Immature natural killer cell (primary cell): ENCODE data around the gene PPP2R2D. TPM values are rescaled to one million over a fixed set of nuclear protein-coding genes. Genes with fewer than 3 reads are reported as not detected.

ENCODE experiments used
- DNase-seq, 3 donors: peaks; one replicate each; pipeline ENCODE4 v3.0.0; 2022; ENCODE audit warnings: mixed read lengths in 1 of 3
- H3K27ac Mint-ChIP-seq, 6 donors: one replicate each; pipeline ENCODE4 v1.8.0; 2020; ENCODE audit warnings: mixed read lengths in 6 of 6, mild to moderate bottlenecking in 5 of 6, inconsistent platforms in 4 of 6, moderate library complexity in 3 of 6
- H3K27me3 Mint-ChIP-seq, 3 donors: one replicate each; pipeline ENCODE4 v1.8.0; 2020 to 2021; ENCODE audit warnings: low read depth in 3 of 3, mild to moderate bottlenecking in 3 of 3, mixed read lengths in 3 of 3, moderate library complexity in 3 of 3, inconsistent platforms in 1 of 3
- H3K36me3 Mint-ChIP-seq, 3 donors: one replicate each; pipeline ENCODE4 v1.8.0; 2020; ENCODE audit warnings: mixed read lengths in 3 of 3, inconsistent platforms in 2 of 3, mild to moderate bottlenecking in 2 of 3
- H3K4me1 Mint-ChIP-seq, 2 donors: one replicate each; pipeline ENCODE4 v1.8.0; 2020; ENCODE audit warnings: inconsistent platforms in 2 of 2, mild to moderate bottlenecking in 2 of 2, mixed read lengths in 2 of 2, moderate library complexity in 1 of 2
- H3K4me3 Mint-ChIP-seq, 5 donors: one replicate each; pipeline ENCODE4 v1.8.0; 2020; ENCODE audit warnings: mild to moderate bottlenecking in 5 of 5, mixed read lengths in 5 of 5, inconsistent platforms in 3 of 5, moderate library complexity in 3 of 5
- H3K9me3 Mint-ChIP-seq, 6 donors: one replicate each; pipeline ENCODE4 v1.8.0; 2020; ENCODE audit warnings: mild to moderate bottlenecking in 6 of 6, mixed read lengths in 6 of 6, inconsistent platforms in 4 of 6, moderate library complexity in 3 of 6
- polyA plus RNA-seq, 3 donors: library from polyadenylated mRNA; unstranded; fragments of 300-500 nt; fragmentation: Illumina TruSeq; gene quantifications; one replicate each; pipeline ENCODE4 v1.2.3, GENCODE V29; 2021

Gene PPP2R2D
- polyA plus RNA-seq, 3 donors from 2014 or later, result 24.7 to 33.4 (median 30.6) TPM

- peaks cover 7 to 18% (median 12%) of the 10 kb centered on the region in 3 donors for H3K36me3 Mint-ChIP-seq
- no peak for DNase-seq
- no peaks in the 10 kb centered on the region for H3K9me3 Mint-ChIP-seq
- peaks cover 0 to 2% (median 2%) of the 10 kb centered on the region in 3 donors for H3K27me3 Mint-ChIP-seq
- H3K4me3 Mint-ChIP-seq, result no peak overlapping the region
- H3K27ac Mint-ChIP-seq, result peak overlapping the region in 2 of 6 donors; percentile 9 to 64
- H3K4me1 Mint-ChIP-seq, result peaks cover 21 to 31% of the 10 kb centered on the region in 2 donors
These were observed 35.9 kb downstream of the PPP2R2D start for GRCh38 chr10:131936736-131937135.

- Mint-ChIP-seq H3K4me1 (peaks cover 16 to 31% of the 10 kb centered on the region in 2 donors), H3K27me3 (peaks cover 0 to 2% (median 2%) of the 10 kb centered on the region in 3 donors), H3K9me3 (no peaks in the 10 kb centered on the region), H3K27ac (no peak overlapping the region), H3K36me3 (peaks cover 7 to 18% (median 12%) of the 10 kb centered on the region in 3 donors), H3K4me3 (no peak overlapping the region)
- no peak for DNase-seq
These were observed 37.0 kb downstream of the PPP2R2D start for GRCh38 chr10:131937836-131938235.

GRCh38 chr10:131938681-131939080, 37.9 kb downstream of the PPP2R2D start:
- Mint-ChIP-seq H3K36me3 (peaks cover 7 to 18% (median 12%) of the 10 kb centered on the region in 3 donors), H3K4me1 (peaks cover 23 to 34% of the 10 kb centered on the region in 2 donors), H3K27me3 (peaks cover 0 to 2% (median 2%) of the 10 kb centered on the region in 3 donors), H3K9me3 (no peaks in the 10 kb centered on the region), H3K27ac (no peak overlapping the region), H3K4me3 (no peak overlapping the region)
- no peak for DNase-seq

- Mint-ChIP-seq H3K9me3 (no peaks in the 10 kb centered on the region), H3K36me3 (peaks cover 7 to 31% (median 24%) of the 10 kb centered on the region in 3 donors), H3K27ac (peak overlapping the region in 3 of 6 donors; percentile 44 to 71 (median 65)), H3K27me3 (peaks cover 0 to 2% (median 2%) of the 10 kb centered on the region in 3 donors), H3K4me3 (no peak overlapping the region), H3K4me1 (peaks cover 10 to 20% of the 10 kb centered on the region in 2 donors)
- DNase-seq, result no peak
These were observed 41.6 kb downstream of the PPP2R2D start for GRCh38 chr10:131942455-131942854.

- no peaks in the 10 kb centered on the region for H3K9me3 Mint-ChIP-seq
- peaks cover 10 to 20% of the 10 kb centered on the region in 2 donors for H3K4me1 Mint-ChIP-seq
- DNase-seq, result peak; percentile 11 to 32 (median 14)
- peaks cover 15 to 35% (median 27%) of the 10 kb centered on the region in 3 donors for H3K36me3 Mint-ChIP-seq
- H3K27me3 Mint-ChIP-seq, result peaks cover 0 to 4% (median 2%) of the 10 kb centered on the region in 3 donors
- no peak overlapping the region for H3K4me3 Mint-ChIP-seq
- H3K27ac Mint-ChIP-seq, result peak overlapping the region; percentile 24 to 65 (median 46)
These were observed 42.4 kb downstream of the PPP2R2D start for GRCh38 chr10:131943021-131943814.

GRCh38 chr10:131944412-131944811, 43.6 kb downstream of the PPP2R2D start:
- DNase-seq, result no peak
- no peak overlapping the region for H3K4me3 Mint-ChIP-seq
- peaks cover 0 to 4% (median 0%) of the 10 kb centered on the region in 3 donors for H3K27me3 Mint-ChIP-seq
- peaks cover 10 to 20% of the 10 kb centered on the region in 2 donors for H3K4me1 Mint-ChIP-seq
- H3K9me3 Mint-ChIP-seq, result no peaks in the 10 kb centered on the region
- peaks cover 16 to 32% (median 29%) of the 10 kb centered on the region in 3 donors for H3K36me3 Mint-ChIP-seq
- H3K27ac Mint-ChIP-seq, result no peak overlapping the region

GRCh38 chr10:131944976-131945695, 44.3 kb downstream of the PPP2R2D start:
- peak overlapping the region in 1 of 6 donors; percentile 55 for H3K27ac Mint-ChIP-seq

GRCh38 chr10:131946321-131946751, 45.5 kb downstream of the PPP2R2D start:
- Mint-ChIP-seq H3K27me3 (peaks cover 0 to 4% (median 0%) of the 10 kb centered on the region in 3 donors), H3K4me1 (peaks cover 10 to 20% of the 10 kb centered on the region in 2 donors), H3K4me3 (no peak overlapping the region), H3K27ac (no peak overlapping the region), H3K36me3 (peaks cover 9 to 29% (median 17%) of the 10 kb centered on the region in 3 donors), H3K9me3 (no peaks in the 10 kb centered on the region)
- no peak for DNase-seq

More at GRCh38 chr10:131944976-131945695, 44.3 kb downstream of the PPP2R2D start:
- H3K36me3 Mint-ChIP-seq, result peaks cover 15 to 31% (median 27%) of the 10 kb centered on the region in 3 donors
- DNase-seq, result no peak
- H3K4me3 Mint-ChIP-seq, result no peak overlapping the region
- no peaks in the 10 kb centered on the region for H3K9me3 Mint-ChIP-seq
- H3K4me1 Mint-ChIP-seq, result peaks cover 10 to 20% of the 10 kb centered on the region in 2 donors
- peaks cover 0 to 4% (median 0%) of the 10 kb centered on the region in 3 donors for H3K27me3 Mint-ChIP-seq

GRCh38 chr10:131946880-131947279, 46.1 kb downstream of the PPP2R2D start:
- peaks cover 10 to 20% of the 10 kb centered on the region in 2 donors for H3K4me1 Mint-ChIP-seq
- peaks cover 9 to 30% (median 17%) of the 10 kb centered on the region in 3 donors for H3K36me3 Mint-ChIP-seq
- H3K4me3 Mint-ChIP-seq, result no peak overlapping the region
- no peak overlapping the region for H3K27ac Mint-ChIP-seq
- H3K9me3 Mint-ChIP-seq, result no peaks in the 10 kb centered on the region
- H3K27me3 Mint-ChIP-seq, result peaks cover 0 to 4% (median 0%) of the 10 kb centered on the region in 3 donors
- no peak for DNase-seq

- H3K4me1 Mint-ChIP-seq, result peaks cover 8 to 13% of the 10 kb centered on the region in 2 donors
- H3K27me3 Mint-ChIP-seq, result peaks cover 0 to 4% (median 0%) of the 10 kb centered on the region in 3 donors
- H3K9me3 Mint-ChIP-seq, result no peaks in the 10 kb centered on the region
- H3K36me3 Mint-ChIP-seq, result peaks cover 9 to 30% (median 17%) of the 10 kb centered on the region in 3 donors
- no peak for DNase-seq
- H3K27ac Mint-ChIP-seq, result no peak overlapping the region
- no peak overlapping the region for H3K4me3 Mint-ChIP-seq
These were observed 47.0 kb downstream of the PPP2R2D start for GRCh38 chr10:131947631-131948347.

- no peaks in the 10 kb centered on the region for H3K9me3 Mint-ChIP-seq
- DNase-seq, result no peak
- H3K4me3 Mint-ChIP-seq, result no peak overlapping the region
- peaks cover 9 to 30% (median 17%) of the 10 kb centered on the region in 3 donors for H3K36me3 Mint-ChIP-seq
- H3K4me1 Mint-ChIP-seq, result peaks cover 2 to 6% of the 10 kb centered on the region in 2 donors
- no peak overlapping the region for H3K27ac Mint-ChIP-seq
- H3K27me3 Mint-ChIP-seq, result peaks cover 0 to 4% (median 0%) of the 10 kb centered on the region in 3 donors
These were observed 47.7 kb downstream of the PPP2R2D start for GRCh38 chr10:131948501-131948900.

- no peak for DNase-seq
- H3K36me3 Mint-ChIP-seq, result peaks cover 9 to 30% (median 11%) of the 10 kb centered on the region in 3 donors
- peaks cover 0 to 4% (median 0%) of the 10 kb centered on the region in 3 donors for H3K27me3 Mint-ChIP-seq
- peaks cover 0 to 1% of the 10 kb centered on the region in 2 donors for H3K4me1 Mint-ChIP-seq
- H3K27ac Mint-ChIP-seq, result no peak overlapping the region
- no peak overlapping the region for H3K4me3 Mint-ChIP-seq
- no peaks in the 10 kb centered on the region for H3K9me3 Mint-ChIP-seq
These were observed 48.4 kb downstream of the PPP2R2D start for GRCh38 chr10:131949041-131949862.
